Glutamatergic neuron (in vitro differentiated cells): ENCODE measurements around the gene CHKA. TPM values are rescaled to one million over a fixed set of nuclear protein-coding genes. Genes with fewer than 3 reads are reported as not detected.
A peak's percentile ranks its signal among the peaks of the same experiment; 100 is the strongest.

Experiments used
- DNase-seq: peaks from one replicate; pipeline ENCODE4 v3.0.0; 2022
- H3K27ac Mint-ChIP-seq: one replicate; pipeline ENCODE4 v1.8.0; 2020; ENCODE audit warnings: mild to moderate bottlenecking, mixed read lengths, inconsistent platforms; ENCODE audit not compliant: unreplicated experiment
- H3K27me3 Mint-ChIP-seq: one replicate; pipeline ENCODE4 v1.8.0; 2020; ENCODE audit warnings: mild to moderate bottlenecking, moderate library complexity, mixed read lengths, inconsistent platforms; ENCODE audit not compliant: unreplicated experiment
- H3K36me3 Mint-ChIP-seq: one replicate; pipeline ENCODE4 v1.8.0; 2020; ENCODE audit warnings: mild to moderate bottlenecking, mixed read lengths, inconsistent platforms; ENCODE audit not compliant: unreplicated experiment
- H3K4me1 Mint-ChIP-seq: one replicate; pipeline ENCODE4 v1.8.0; 2020; ENCODE audit warnings: mild to moderate bottlenecking, low read depth, mixed read lengths, inconsistent platforms; ENCODE audit not compliant: unreplicated experiment
- H3K4me3 Mint-ChIP-seq: one replicate; pipeline ENCODE4 v1.8.0; 2020; ENCODE audit warnings: mild to moderate bottlenecking, mixed read lengths, inconsistent platforms; ENCODE audit not compliant: unreplicated experiment
- H3K9me3 Mint-ChIP-seq: one replicate; pipeline ENCODE4 v1.8.0; 2020; ENCODE audit warnings: mild to moderate bottlenecking, moderate library complexity, mixed read lengths, inconsistent platforms; ENCODE audit not compliant: unreplicated experiment
- CTCF ChIP-seq: fragments of 200-600 bp; sonication (generic); IDR thresholded peaks from one replicate; pipeline ENCODE4 v1.5.0; 2021; ENCODE audit not compliant: partially characterized antibody, unreplicated experiment
- total RNA-seq: library from RNA; stranded (reverse); fragmentation: NEBNext Ultra II Directional; extraction: Animal tissue kit (Norgen Biotek cat#: 25700); gene quantifications from one replicate; pipeline ENCODE4 v1.2.1, GENCODE V29; 2021; ENCODE audit not compliant: unreplicated experiment

Gene CHKA
- total RNA-seq, 1 donor from 2014 or later, result 74.1 TPM

GRCh38 chr11:68031144-68031464 is 90.1 kb downstream of the CHKA start:
- Mint-ChIP-seq H3K4me1 (peaks cover 7% of the 10 kb centered on the region), H3K36me3 (no peaks in the 10 kb centered on the region), H3K9me3 (peaks cover 7% of the 10 kb centered on the region), H3K4me3 (peak overlapping the region; percentile 96), H3K27me3 (peaks cover 9% of the 10 kb centered on the region), H3K27ac (peak overlapping the region; percentile 76)
- no peak for DNase-seq
- no peak for TF ChIP-seq CTCF

- TF ChIP-seq CTCF, result no peak
- Mint-ChIP-seq H3K4me3 (peak within 1 kb of the TSS; percentile 96), H3K9me3 (peaks cover 7% of the 10 kb centered on the region), H3K27ac (peak within 1 kb of the TSS; percentile 77), H3K27me3 (peaks cover 9% of the 10 kb centered on the region), H3K4me1 (peaks cover 7% of the 10 kb centered on the region), H3K36me3 (no peaks in the 10 kb centered on the region)
- DNase-seq, result peak; percentile 95
Measured at GRCh38 chr11:68030318-68031143, 90.7 kb downstream of the CHKA start, which contains the start of gene NDUFS8. NDUFS8 (plus strand) TSS chr11:68030681; CDS start chr11:68032152, 1,471 bp downstream.

- H3K9me3 Mint-ChIP-seq, result peaks cover 9% of the 10 kb centered on the region
- no peak for DNase-seq
- peak overlapping the region; percentile 73 for H3K4me3 Mint-ChIP-seq
- no peak for TF ChIP-seq CTCF
- H3K36me3 Mint-ChIP-seq, result peaks cover 10% of the 10 kb centered on the region
- H3K27me3 Mint-ChIP-seq, result peaks cover 9% of the 10 kb centered on the region
- H3K27ac Mint-ChIP-seq, result peak overlapping the region; percentile 38
- H3K4me1 Mint-ChIP-seq, result peaks cover 10% of the 10 kb centered on the region
Measured at GRCh38 chr11:68028802-68029545, 92.2 kb downstream of the CHKA start.

GRCh38 chr11:68027667-68028066 is 93.5 kb downstream of the CHKA start:
- Mint-ChIP-seq H3K36me3 (peaks cover 10% of the 10 kb centered on the region), H3K4me1 (peaks cover 10% of the 10 kb centered on the region), H3K9me3 (peaks cover 9% of the 10 kb centered on the region), H3K27me3 (peaks cover 9% of the 10 kb centered on the region), H3K4me3 (no peak overlapping the region), H3K27ac (no peak overlapping the region)
- no peak for DNase-seq
- no peak for TF ChIP-seq CTCF
